Embryonic facial prominence (tissue), 1 donor: Measurements from ENCODE around the gene ZNF516.
"Not testable (repeated sequence)": the region's sequence is repeated elsewhere in the genome, so short reads cannot be mapped to it uniquely, and the experiment has no call there.

ENCODE experiments used
- DNase-seq: peaks from one replicate; pipeline ENCODE4 v3.0.0-alpha.2; 2016; ENCODE audit errors: extremely low spot score

Gene ZNF516, protein sequence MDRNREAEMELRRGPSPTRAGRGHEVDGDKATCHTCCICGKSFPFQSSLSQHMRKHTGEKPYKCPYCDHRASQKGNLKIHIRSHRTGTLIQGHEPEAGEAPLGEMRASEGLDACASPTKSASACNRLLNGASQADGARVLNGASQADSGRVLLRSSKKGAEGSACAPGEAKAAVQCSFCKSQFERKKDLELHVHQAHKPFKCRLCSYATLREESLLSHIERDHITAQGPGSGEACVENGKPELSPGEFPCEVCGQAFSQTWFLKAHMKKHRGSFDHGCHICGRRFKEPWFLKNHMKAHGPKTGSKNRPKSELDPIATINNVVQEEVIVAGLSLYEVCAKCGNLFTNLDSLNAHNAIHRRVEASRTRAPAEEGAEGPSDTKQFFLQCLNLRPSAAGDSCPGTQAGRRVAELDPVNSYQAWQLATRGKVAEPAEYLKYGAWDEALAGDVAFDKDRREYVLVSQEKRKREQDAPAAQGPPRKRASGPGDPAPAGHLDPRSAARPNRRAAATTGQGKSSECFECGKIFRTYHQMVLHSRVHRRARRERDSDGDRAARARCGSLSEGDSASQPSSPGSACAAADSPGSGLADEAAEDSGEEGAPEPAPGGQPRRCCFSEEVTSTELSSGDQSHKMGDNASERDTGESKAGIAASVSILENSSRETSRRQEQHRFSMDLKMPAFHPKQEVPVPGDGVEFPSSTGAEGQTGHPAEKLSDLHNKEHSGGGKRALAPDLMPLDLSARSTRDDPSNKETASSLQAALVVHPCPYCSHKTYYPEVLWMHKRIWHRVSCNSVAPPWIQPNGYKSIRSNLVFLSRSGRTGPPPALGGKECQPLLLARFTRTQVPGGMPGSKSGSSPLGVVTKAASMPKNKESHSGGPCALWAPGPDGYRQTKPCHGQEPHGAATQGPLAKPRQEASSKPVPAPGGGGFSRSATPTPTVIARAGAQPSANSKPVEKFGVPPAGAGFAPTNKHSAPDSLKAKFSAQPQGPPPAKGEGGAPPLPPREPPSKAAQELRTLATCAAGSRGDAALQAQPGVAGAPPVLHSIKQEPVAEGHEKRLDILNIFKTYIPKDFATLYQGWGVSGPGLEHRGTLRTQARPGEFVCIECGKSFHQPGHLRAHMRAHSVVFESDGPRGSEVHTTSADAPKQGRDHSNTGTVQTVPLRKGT

DNA sequence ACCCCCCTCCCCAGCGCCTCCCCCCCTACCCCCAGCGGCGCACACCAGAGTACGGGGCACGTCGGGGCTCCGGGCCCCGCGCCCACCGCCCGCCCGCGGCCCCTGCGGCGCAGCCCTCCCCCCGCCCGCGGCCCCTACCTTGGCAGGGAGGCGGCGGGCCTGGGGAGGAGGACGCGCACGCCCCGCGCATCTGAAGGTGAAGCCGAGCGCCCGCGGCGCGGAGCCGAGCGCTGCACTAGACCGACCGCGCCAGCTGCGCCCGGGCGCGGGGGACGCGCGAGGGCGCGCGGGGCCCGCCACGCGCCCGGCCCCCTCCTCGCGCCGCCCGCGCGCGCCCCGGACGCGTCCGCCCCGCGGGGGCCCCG, at the start of gene ZNF516:
Gene ZNF516, minus strand, starts transcription at position 237 of the 365 bp plus-strand sequence. CDS start 52,188 bp downstream, outside the sequence.
- DNase-seq = no peak

DNA sequence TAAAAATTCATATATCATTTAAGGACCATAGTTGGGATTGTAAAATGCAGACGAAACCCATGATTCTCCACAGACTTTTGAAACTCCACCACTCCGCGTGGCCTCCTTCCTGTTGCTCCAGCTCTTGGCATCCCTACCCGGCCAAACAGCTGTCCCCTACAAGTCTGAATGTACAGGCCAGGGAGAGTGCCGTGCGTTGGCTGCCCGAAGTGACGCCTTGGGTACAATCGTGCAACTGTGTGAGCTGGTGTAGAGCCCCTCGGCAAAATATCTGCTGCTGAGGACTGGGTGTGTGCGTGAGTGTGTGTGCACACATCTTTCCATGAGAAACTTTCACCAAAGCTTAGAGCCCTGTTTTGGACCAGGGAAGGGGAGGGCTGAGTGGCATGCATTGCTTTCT, 43.8 kb upstream of the ZNF516 start:
- no peak for DNase-seq

DNA sequence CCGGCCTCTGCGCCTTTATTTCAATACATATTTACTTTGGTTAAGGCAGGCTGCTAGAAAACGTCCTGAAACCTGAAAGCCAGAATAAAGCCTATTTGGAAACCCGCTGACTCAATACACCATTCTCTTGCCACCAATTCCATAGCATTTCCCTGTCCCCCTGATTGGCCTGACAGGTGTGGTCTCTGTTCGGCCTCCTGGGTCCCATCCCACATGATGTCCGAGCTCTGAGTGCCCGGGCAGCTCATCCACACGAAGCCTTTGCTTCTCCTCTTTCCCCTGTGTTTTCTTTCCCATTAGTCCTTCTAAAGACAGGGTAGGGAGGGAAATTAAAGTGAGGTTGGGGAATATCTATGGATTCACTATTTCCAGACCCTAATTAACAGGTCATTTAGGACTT, 42.6 kb upstream of the ZNF516 start:
- no peak for DNase-seq

DNA sequence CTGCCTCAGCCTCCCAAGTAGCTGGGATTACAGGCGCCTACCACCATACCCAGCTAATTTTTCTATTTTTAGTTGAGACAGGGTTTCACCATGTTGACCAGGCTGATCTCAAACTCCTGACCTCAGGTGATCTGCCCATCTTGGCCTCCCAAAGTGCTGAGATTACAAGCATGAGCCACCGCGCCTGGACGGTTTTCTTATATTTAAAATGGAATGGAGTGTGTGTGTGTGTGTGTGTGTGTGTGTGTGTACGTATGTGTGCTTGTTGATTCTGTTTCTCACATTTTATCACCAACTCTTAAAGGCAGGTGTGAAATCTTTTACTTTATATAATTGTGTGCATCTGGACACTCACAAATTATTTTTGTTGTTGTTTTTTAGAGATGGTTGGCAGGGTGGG, 41.6 kb upstream of the ZNF516 start:
- DNase-seq = not testable (repeated sequence)

DNA sequence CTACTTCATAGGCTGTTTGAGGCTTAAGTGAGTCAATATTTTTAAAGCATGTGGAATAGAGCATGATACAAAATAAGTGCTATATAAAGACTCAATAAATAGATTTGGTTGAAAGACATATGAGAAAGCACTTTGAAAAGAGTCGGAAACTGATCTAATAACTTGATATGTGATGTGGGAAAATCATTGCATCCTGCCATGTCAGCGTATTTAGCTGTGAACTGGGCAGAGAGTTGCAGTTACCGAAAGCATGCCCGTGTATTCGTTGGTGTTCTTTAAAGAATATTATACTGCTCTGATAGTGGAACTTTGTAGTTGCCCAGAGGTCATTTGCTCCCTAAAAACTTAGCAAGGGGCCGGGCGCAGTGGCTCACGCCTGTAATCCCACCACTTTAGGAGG, 37.8 kb upstream of the ZNF516 start:
- no peak for DNase-seq

DNA sequence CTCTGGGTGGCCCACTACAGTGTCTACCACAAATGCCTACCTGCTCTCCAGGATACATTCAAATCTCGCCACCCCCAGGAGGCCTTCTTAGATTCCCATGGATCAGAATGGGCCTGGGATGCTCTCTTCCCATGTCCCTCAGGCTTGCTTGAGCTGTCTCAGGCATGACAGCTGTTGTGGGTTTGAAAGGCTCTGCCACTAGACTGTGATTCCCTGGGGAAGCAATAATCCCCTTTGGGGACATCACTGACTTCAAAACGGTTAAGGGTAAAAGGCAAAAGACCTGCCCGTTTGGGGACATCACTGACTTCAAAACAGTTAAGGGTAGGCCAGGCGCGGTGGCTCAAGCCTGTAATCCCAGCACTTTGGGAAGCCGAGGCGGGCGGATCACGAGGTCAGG, 35.8 kb upstream of the ZNF516 start:
- DNase-seq = no peak

DNA sequence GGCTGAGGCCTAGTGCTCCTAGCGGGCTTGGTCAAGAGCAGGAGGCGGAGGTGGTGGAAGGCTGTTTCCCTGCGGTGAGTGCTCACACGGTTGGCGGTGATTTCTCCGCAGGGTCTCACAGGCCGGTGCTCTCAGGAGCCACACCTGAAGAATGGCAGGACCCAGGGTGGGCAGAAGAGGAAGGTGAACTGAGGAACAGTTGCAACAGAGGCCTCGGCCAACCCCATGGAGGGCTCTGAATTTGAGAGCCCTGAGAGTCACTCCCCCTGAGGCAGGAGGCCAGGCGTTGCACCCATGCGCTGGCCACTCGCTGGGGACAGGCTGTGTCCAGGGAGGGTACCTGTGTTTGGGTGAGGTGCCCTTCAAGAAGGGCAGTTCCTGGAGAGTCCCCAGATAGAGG, 35.3 kb upstream of the ZNF516 start:
- no peak for DNase-seq

DNA sequence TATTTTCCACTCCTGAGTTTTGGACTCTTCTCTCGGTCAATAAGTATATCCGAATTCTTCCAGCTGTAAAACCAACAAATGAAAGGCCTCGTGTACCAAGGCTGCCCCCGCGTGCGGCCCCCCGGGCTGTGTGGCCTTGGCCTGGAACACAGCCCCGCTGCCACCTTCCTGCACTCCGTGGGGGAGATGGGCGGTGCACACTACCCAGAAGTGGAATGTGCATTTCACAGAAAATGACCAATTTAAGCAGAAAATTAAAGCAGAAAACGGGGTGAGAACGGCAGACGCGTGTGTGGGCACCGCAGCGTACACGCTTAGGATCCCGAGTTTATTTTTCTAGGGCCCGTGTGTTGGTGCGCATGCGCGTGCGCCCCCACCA, 34.4 kb upstream of the ZNF516 start:
- DNase-seq = no peak

DNA sequence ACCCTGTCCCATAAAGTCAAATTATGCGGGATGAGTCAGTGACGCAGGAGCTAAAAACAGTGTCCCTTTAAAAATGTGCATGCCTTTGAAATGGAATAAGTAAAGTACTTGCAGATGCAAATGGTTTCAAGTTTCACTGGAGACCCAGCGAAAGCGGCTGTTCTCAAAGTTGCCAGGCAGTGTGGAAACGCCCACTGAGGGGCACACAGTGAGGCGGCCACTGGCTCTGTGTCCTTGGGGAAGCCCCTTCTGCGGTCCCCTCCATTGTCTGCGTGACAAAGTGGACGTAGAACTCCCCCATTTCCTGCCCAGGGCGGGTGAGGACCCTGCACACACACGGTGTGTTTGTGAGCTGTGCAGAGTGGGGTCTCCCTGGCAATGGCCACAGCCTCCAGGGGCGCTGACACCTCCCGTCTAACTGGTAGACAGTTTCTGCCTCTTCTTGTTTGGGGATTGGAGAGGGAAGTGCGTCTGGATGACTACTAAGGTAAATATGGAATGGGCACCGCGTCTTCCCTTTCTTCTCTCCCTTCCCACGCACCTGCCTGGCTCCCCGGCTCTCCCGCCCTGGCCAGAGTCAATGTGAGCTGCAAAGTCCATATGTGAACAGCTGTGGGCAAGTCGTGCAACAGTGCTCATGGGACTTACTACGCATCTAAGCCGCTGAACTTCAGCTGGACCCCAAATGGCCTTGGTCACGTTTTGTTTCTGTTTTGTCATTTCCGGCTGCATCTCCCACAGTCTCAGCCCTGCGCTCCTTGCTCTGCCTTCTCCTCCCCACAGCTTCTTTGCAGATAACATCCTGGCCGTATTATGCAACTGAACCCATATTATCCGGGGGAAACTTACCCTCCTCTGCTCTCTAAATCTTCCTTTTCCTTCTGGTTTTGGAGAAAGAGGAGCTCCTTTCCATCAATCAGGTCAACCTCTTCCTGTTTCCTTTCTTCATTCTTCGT, 33.7 kb upstream of the ZNF516 start:
- peak; percentile 74 for DNase-seq

DNA sequence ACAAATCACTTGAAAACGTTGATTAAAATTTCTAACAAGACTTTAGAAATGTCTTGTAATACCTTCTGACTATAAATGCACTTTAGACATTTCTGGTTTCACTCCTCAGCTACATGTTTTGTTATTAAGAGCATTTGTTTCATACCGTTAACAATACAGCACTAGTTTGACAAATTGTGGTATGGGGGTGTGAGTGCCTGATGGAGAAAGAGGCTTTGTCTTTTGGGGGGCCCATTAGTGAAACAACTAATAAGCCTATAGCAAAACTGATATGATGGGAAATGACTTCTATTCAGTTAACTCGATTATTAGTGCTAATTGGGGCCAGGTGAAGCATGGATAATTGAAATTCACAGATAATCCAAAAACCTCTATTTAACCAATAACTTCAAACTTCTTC, 30.9 kb upstream of the ZNF516 start:
- no peak for DNase-seq

DNA sequence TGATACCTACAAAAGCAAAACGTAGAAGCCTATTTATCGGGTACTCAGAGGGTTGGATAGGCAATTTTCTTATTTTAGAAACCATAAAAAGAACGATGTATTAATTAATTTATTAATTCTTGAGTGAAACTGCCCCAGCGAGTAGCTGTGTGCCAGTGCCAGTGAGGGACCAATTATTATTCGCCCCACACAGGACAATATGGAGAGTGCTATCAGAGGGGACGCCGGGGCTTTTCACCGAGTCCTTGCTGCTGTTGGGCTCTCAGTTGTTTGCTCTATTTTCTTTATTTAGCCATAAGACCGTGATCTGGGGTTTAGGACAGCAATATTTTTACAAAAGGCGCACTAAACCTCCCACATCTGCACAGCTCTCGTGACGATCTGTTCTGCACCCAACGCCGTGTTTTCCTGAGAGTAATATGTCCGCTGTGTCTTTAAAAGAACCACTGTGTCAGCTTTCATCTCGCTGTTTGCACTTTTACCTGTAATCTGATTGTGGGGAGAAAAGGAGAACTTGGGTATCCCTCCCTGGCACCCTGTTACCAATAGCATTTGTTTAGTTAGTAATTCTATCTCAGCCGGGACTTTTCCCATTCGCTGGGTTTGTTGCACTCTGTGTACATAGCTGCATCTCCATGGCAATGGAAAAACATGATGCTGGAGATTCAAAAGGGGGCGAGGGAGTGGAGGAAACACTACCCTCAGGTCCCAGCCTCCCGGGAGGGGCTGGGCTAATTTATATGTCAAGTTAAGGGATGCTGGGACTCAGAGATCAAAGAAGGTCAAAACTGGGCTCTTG, 30.1 kb upstream of the ZNF516 start:
- peak; percentile 89 for DNase-seq

DNA sequence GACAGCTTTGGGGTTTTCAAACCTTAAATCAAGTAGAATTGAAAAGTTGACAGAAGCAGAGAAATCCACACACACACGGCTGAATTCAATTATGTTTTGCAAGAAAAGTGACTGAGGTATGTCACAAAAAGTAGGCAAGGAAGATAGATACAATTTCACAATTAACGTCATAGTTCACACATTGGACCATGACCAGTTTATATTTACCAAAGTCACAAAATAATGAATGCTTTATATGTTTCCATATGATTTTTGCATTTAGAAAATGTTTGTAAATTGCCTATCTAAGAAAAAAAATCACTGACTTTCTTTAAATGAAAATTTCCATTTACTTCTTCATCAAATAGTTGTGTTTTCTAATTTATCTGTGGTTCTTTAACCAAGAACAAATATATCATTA, 29.4 kb upstream of the ZNF516 start:
- no peak for DNase-seq

DNA sequence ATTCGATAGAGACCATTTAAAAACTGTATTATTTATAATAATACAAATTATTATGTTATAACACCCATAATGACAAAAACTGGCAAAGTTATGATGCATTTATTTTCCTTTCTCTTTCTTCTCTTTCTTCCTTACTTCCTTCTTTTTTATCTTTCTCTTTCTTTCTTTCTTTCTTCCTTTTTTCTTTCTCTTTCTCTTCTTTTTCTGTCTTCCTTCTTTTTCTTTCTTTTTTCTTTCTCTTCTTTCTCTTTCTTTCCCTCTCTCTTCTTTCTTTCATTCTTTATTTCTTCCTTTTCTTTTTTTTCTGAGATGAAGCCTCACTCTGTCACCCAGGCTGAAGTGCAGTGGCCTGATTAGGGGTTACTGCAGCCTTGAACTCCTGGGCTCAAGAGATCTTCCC, 27.5 kb upstream of the ZNF516 start:
- no peak for DNase-seq

DNA sequence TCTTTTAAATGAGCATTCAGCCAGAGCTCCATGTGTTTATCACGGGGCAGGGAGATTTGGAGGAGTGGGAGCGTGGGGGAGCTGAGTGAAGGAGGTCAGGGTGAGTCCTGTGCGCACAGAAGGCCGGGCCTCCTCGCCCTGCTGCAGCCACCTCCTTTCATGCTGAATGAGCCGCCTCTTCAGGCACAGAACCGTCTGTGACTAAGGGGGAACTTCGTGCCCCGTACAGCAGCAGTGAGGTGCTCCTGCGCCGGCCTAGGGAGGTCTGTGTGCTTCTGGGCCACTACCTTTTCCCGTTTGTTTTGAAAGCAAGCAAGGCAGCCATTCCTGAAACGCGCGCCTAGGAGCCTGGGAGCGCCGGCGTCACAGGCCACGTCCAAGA, 27.1 kb upstream of the ZNF516 start:
- DNase-seq = no peak

DNA sequence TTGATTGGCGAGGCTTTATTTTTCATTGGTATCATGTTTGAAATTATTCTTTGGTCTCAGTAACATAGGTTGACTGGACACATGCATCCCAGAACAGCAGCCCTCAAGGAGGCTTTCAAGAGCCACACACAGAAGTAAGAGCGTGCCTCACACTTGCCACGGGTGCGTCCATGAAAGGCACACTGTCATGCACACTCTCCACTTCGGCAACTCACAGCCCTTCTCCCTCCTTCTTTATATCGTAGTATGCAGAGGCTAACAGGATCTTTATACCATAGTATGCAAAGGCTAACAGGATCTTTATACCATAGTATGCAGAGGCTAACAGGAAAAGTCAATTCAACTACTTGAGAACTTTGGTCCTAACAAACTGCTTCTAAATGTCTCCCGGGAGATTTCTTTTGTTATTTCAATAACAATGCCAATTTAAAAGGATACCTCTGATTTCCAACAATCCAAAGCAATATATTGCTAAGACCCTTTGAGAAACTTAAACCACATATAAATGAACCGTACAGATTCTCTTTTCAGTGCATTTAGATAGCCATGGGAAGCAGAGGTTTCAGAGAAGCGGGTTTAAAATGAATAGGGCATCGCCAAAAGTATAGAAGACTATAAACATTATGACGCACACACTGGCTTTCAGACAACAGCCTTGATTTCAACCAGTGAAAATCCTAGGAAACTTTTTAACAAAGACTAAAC, 26.5 kb upstream of the ZNF516 start:
- DNase-seq = no peak

DNA sequence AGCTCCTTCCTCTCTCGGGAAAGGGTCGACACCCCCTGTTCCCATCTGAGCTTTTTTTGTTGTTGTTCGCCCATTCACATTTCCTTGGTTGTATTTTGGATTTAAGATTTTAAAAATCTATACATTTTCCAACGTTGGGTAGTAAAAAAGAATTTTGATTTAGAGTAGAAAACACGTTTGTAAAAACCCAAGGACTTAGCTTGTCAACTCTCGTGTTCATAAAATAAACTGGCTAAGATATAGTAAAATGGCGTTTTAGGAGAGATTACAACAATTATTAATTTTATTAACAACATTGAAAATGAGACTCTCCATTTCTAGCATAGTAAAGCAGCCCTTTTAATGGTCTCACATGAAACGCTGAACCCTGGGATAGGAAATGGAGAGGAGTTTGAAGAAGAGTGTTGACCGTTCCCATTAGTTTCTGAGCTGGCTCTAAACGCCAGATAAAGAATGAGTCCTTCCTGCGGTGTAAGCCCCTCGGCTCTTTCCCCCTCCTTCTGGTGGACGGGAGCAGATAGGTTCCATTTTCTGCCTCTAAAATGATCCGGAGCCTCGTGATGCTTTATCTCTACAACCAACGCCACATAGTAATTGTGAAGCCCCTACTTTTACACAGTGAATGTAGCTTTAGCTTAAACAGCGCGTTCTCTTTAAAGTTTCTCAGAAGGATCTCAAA, 24.0 kb upstream of the ZNF516 start:
- DNase-seq = peak; percentile 51

DNA sequence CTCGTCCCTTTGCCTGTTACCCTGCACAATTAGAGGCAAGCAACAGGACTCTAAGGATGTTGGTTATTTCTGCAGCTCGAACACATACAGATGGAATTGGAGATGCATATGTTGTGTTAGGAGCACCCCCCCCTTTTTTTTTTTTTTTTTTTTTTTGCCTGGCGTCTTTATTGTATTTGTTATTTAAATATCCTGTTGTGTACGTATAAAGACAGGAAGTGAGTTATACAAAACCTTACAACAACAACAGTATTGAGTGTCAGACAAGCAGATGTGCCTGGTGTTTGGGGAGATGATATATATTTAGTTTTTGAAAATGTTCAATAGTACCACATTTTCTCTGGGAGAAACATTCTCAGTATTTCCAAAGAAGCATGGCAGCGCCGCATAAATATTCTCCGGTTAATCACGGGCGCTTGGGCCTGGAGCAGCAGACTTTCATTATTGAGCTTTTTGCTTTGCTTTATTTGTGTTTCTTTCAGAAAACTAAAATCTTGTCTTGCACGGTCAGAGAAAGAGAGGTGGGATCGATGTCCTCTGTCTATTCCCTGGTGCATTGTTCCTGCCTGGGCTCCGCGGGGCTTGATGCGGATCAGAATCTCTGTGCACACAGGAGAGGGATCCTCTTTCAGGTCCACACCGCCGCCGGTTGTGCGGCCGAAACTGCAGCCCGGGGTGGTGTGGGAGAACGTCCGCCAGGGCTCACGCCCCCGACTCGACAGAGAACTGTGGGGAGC, 23.2 kb upstream of the ZNF516 start:
- no peak for DNase-seq

DNA sequence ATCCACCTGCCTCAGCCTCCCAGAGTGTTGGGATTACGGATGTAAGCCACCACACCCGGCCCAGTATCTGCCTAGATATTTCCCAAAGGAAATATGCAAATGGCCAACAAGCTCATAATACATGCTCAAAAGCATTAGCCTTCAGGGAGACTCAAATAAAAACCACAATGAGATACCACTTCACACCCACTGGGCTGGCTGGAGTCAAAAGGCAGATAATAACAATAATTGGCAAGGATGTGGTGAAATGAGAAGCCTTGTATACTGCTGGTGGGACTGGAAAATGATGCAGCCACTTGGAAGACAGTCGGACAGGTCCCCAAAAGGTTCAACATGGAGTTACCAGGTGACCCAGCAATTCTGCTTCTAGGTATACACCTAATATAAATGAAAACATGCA, 20.5 kb upstream of the ZNF516 start:
- no peak for DNase-seq

DNA sequence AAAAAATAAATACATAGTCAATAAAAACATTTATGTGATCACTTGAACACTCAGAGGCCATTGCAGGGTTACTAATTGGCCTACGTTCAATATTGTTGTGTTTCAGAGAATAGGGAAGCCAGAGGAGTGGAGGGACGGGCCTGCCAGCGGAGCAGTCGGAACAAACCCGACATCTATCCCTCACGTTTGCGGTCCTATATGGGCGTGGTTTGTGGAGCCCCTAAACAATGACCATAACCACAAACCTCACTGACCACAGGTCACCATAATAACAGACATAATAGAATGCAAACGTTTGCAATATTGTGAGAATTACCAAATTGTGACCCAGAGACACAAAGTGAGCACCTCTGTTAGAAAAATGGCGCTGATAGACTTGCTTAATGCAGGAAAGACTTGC, 19.5 kb upstream of the ZNF516 start:
- no peak for DNase-seq
